Measurements from ENCODE around the gene CCT2. TPM values are rescaled to one million over a fixed set of nuclear protein-coding genes. Genes with fewer than 3 reads are reported as not detected.

Gene CCT2
- total and polyA plus RNA-seq, 2 of the 8 experiments (the other 6 are each of a cell fraction or from before 2014, with no cell fraction given): 244 to 419 TPM

DNA sequence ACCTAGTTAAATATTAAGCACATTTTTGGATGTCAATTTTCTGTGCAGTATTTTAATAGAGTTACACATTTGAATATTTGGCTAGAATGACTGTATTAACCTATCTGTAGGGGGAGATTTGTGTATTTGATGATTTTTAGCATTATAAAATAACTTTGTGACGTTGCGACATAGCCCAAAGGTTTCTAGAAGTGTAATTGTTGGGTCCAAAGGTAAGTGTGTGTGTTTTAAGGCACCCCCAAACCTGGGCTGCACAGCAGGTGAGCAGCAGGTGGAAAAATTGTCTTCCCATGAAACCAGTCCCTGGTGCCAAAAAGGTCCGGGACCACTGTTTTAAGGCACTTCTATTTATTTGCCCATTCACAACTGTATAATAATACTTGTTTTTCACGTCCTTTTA lies 3.3 kb downstream of the CCT2 start:
- Histone ChIP-seq H3K18ac (ENCODE audit: extremely low read depth, low read length) (no peak overlapping the region), H3K23ac (ENCODE audit: insufficient read length) (no peak overlapping the region), H3K79me1 (ENCODE audit: low read depth, low read length) (no peaks in the 10 kb centered on the region), H3K36me3 (ENCODE audit: control insufficient read depth in 2 of 4, insufficient read depth in 4 of 4, low read length in 3 of 4) (peaks cover 37 to 74% (median 64%) of the 10 kb centered on the region in 4 experiments), H2BK120ac (replicated peaks; ENCODE audit: low read depth, low read length) (no peak overlapping the region), H3K4ac (replicated peaks; ENCODE audit: insufficient read length, low read depth, low read length) (no peak overlapping the region), H3K4me2 (ENCODE audit: insufficient read depth in 1 of 2, low read depth in 2 of 2, low read length in 2 of 2) (no peak overlapping the region), H3K9me3 (ENCODE audit: insufficient read depth in 2 of 2, low read depth in 1 of 2, low read length in 1 of 2) (no peaks in the 10 kb centered on the region), H3K4me3 (ENCODE audit: extremely low read depth in 1 of 4, insufficient read depth in 2 of 4, low read depth in 3 of 4, low read length in 4 of 4) (no peak overlapping the region), H2BK20ac (ENCODE audit: low read length) (no peak overlapping the region), H3K23me2 (ENCODE audit: low read depth, low read length) (no peaks in the 10 kb centered on the region), H3K79me2 (ENCODE audit: control insufficient read depth in 1 of 2, insufficient read depth in 2 of 2, low read length in 2 of 2) (peaks cover 4 to 28% of the 10 kb centered on the region in 2 experiments; a peak in 3 of 4 replicates), H2BK15ac (ENCODE audit: low read length) (no peak overlapping the region), H4K8ac (ENCODE audit: extremely low read depth, insufficient read depth, low read length) (no peak overlapping the region), H3K27ac (ENCODE audit: low read depth, low read length) (no peak overlapping the region), H3K9ac (replicated peaks in 1 of 4; ENCODE audit: extremely low read depth in 1 of 4, low read depth in 3 of 4, low read length in 3 of 4) (no peak overlapping the region), H4K91ac (replicated peaks; ENCODE audit: insufficient read length, low read length) (no peak overlapping the region), H3K4me1 (replicated peaks in 1 of 4; ENCODE audit: control insufficient read depth in 3 of 4, insufficient read depth in 4 of 4, low read length in 3 of 4) (no peaks in the 10 kb centered on the region), H3K56ac (replicated peaks; ENCODE audit: insufficient read length, low read depth, low read length) (no peak overlapping the region), H2AK5ac (ENCODE audit: low read depth, low read length) (no peak overlapping the region), H4K20me1 (replicated peaks in 1 of 2; ENCODE audit: control insufficient read depth in 1 of 2, insufficient read depth in 2 of 2, low read length in 2 of 2) (peaks cover 5 to 10% of the 10 kb centered on the region in 2 experiments), H3K27me3 (replicated peaks in 1 of 4; ENCODE audit: control insufficient read depth in 3 of 4, extremely low read depth in 1 of 4, insufficient read depth in 3 of 4, low read length in 3 of 4) (no peaks in the 10 kb centered on the region), H2AFZ (ENCODE audit: low read length) (no peak overlapping the region), H2BK12ac (ENCODE audit: low read depth, low read length) (no peak overlapping the region), H4K5ac (ENCODE audit: insufficient read length, low read depth, low read length) (no peak overlapping the region), H2BK5ac (ENCODE audit: low read depth, low read length) (no peak overlapping the region), H3K14ac (ENCODE audit: insufficient read length) (no peak overlapping the region)
- CTCF ChIA-PET (ENCODE audit: partially characterized antibody): no interaction called here
- FAIRE-seq (no peak), DNase-seq (ENCODE audit: low read depth in 1 of 2, low spot score in 2 of 2) (no peak)
- TF ChIP-seq KDM4A (IDR thresholded peaks at IDR 0.05; ENCODE audit: low read depth, low read length, severe bottlenecking) (no peak), MAFK (IDR thresholded peaks at IDR 0.05; ENCODE audit: low read depth, low read length) (no peak), HDAC6 (IDR thresholded peaks at IDR 0.05; ENCODE audit: low read depth, low read length) (no peak), SUZ12 (IDR thresholded peaks at IDR 0.05; ENCODE audit: low read length) (no peak), POLR2A (IDR thresholded peaks at IDR 0.05; ENCODE audit: control extremely low read depth in 1 of 2, low read depth in 2 of 2, low read length in 2 of 2) (0 out of 3 replicates have a peak, but pooled peaks of 1 of the 2 experiments have one; percentile 29), POLR2AphosphoS5 (IDR thresholded peaks at IDR 0.05; ENCODE audit: low read depth, low read length) (no peak)
- POLR2A ChIA-PET (ENCODE audit: partially characterized antibody): interaction anchor here (1.6 to 5.2 kb wide), 2 partner anchors 8 to 12 kb away, joined by 14 to 40 read pairs; no protein-coding TSS in a partner anchor
- 95% methylated on average over 4 of the region's 4 CpGs; no CpG with 5 or more reads in 1 of the 2 experiments for WGBS, 2 experiments (ENCODE audit: extremely low coverage in 1 of 2, insufficient coverage in 1 of 2, insufficient read length in 1 of 2, insufficient replicate concordance in 2 of 2, low coverage in 1 of 2, low lambda C conversion rate in 2 of 2, missing lambda C conversion rate in 1 of 2)
